ENCODE results near the gene LCE6A. TPM values are rescaled to one million over a fixed set of nuclear protein-coding genes. Genes with fewer than 3 reads are reported as not detected.
A peak's percentile ranks its signal among the peaks of the same experiment; 100 is the strongest.

The LCE6A gene
- polyA plus RNA-seq, 1 of the 3 experiments (the other 2 are of a cell fraction) = not detected

DNA sequence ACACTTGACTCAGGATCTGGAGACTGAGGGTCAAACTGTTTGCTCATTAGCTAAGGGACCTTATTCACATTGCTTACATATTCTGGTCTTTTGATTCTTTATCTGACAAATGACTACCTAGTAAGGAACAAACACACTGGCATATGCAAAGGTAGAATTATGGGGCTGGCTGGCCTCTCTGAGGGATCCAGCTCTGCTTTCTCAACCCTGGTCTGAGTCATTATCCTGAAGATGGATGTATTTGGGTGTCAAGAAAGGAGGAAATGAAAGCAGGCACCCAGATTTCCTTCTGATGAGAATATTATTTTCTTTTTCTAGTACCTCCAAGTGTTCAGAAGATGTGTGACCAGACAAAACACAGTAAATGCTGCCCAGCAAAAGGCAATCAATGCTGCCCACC is 41.4 kb downstream of the LCE6A start:
- DNase-seq = no peak
- TF ChIP-seq, protein P1, sequence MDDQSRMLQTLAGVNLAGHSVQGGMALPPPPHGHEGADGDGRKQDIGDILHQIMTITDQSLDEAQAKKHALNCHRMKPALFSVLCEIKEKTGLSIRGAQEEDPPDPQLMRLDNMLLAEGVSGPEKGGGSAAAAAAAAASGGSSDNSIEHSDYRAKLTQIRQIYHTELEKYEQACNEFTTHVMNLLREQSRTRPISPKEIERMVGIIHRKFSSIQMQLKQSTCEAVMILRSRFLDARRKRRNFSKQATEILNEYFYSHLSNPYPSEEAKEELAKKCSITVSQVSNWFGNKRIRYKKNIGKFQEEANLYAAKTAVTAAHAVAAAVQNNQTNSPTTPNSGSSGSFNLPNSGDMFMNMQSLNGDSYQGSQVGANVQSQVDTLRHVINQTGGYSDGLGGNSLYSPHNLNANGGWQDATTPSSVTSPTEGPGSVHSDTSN (IDR thresholded peaks at IDR 0.05) = 0 out of 2 replicates have a peak, but pooled peaks have one; percentile 15
- TF ChIP-seq SMC3 (IDR thresholded peaks at IDR 0.05; ENCODE audit: low read depth, low read length) = no peak
- Histone ChIP-seq H3K4me2 (peak overlapping the region; percentile 66), H3K4me3 (ENCODE audit: low read depth in 2 of 2, low read length in 1 of 2) (no peak overlapping the region), H3K4me1 (ENCODE audit: control insufficient read depth in 1 of 2, insufficient read depth in 2 of 2, low read depth in 1 of 2, low read length in 1 of 2) (peaks cover 0 to 32% of the 10 kb centered on the region in 2 experiments; a peak in 2 of 4 replicates), H3K36me3 (replicated peaks in 1 of 2; ENCODE audit: control insufficient read depth in 1 of 2, insufficient read depth in 2 of 2, low read length in 1 of 2) (no peaks in the 10 kb centered on the region), H3K79me2 (ENCODE audit: insufficient read depth) (no peaks in the 10 kb centered on the region), H3K9me3 (no peaks in the 10 kb centered on the region), H3K9ac (peak overlapping the region; percentile 22; the same call in 1 of the 2 replicates), H3K27ac (ENCODE audit: low read depth in 2 of 2, low read length in 1 of 2) (peak overlapping the region in 1 of 2 experiments; percentile 89; a peak in 2 of 4 replicates), H2AFZ (ENCODE audit: low read depth) (no peak overlapping the region; the same call in 1 of the 2 replicates), H3K9me2 (no peaks in the 10 kb centered on the region), H3K27me3 (ENCODE audit: insufficient read depth) (no peaks in the 10 kb centered on the region), H3F3A (replicated peaks; ENCODE audit: insufficient read depth) (peaks cover 22% of the 10 kb centered on the region), H4K20me1 (ENCODE audit: insufficient read depth) (no peaks in the 10 kb centered on the region)
- ChIA-PET CTCF (interaction anchor here (0.9 kb wide), 1 partner anchor 12 kb away, joined by 3 read pairs; no protein-coding TSS in a partner anchor), POLR2A (no interaction called here)

DNA sequence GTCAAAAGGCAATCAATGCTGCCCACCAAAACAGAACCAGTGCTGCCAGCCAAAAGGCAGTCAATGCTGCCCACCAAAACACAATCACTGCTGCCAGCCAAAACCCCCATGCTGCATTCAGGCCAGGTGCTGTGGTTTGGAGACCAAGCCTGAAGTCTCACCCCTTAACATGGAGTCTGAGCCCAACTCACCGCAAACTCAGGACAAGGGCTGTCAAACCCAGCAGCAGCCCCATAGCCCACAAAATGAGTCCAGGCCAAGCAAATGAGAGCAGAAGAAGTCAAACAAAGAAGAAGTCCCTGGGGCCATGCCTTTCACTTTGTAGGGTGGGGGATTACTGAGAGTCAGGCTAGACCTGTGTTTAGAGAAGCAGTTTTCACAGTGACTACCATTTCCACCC is 41.9 kb downstream of the LCE6A start:
- no peaks in the 10 kb centered on the region for H3K79me2 ChIP-seq (ENCODE audit: insufficient read depth)
- H3K9me2 ChIP-seq = no peaks in the 10 kb centered on the region
- peak overlapping the region; percentile 66 for H3K4me2 ChIP-seq
- peaks cover 22% of the 10 kb centered on the region for H3F3A ChIP-seq (replicated peaks; ENCODE audit: insufficient read depth)
- no peaks in the 10 kb centered on the region for H3K27me3 ChIP-seq (ENCODE audit: insufficient read depth)
- no peaks in the 10 kb centered on the region for H4K20me1 ChIP-seq (ENCODE audit: insufficient read depth)
- TF ChIP-seq, protein P2, sequence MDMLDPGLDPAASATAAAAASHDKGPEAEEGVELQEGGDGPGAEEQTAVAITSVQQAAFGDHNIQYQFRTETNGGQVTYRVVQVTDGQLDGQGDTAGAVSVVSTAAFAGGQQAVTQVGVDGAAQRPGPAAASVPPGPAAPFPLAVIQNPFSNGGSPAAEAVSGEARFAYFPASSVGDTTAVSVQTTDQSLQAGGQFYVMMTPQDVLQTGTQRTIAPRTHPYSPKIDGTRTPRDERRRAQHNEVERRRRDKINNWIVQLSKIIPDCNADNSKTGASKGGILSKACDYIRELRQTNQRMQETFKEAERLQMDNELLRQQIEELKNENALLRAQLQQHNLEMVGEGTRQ (IDR thresholded peaks at IDR 0.05; ENCODE audit: borderline replicate concordance, low read depth, low read length) = no peak
- TF ChIP-seq EZH2phosphoT487 (IDR thresholded peaks at IDR 0.05; ENCODE audit: borderline replicate concordance, low read depth) = no peak
- no peak for TF ChIP-seq MXI1 (IDR thresholded peaks at IDR 0.05; ENCODE audit: low read depth, low read length)
- H3K36me3 ChIP-seq (replicated peaks in 1 of 2; ENCODE audit: control insufficient read depth in 1 of 2, insufficient read depth in 2 of 2, low read length in 1 of 2) = no peaks in the 10 kb centered on the region
- peaks cover 0 to 32% of the 10 kb centered on the region in 2 experiments; a peak in 2 of 4 replicates for H3K4me1 ChIP-seq (ENCODE audit: control insufficient read depth in 1 of 2, insufficient read depth in 2 of 2, low read depth in 1 of 2, low read length in 1 of 2)
- ChIA-PET CTCF (no interaction called here), POLR2A (no interaction called here)
- no peaks in the 10 kb centered on the region for H3K9me3 ChIP-seq
- no CpG with 5 or more reads among the region's 1 CpG for WGBS (ENCODE audit: low lambda C conversion rate)
- peak overlapping the region in 1 of 2 experiments; percentile 89; a peak in 2 of 4 replicates for H3K27ac ChIP-seq (ENCODE audit: low read depth in 2 of 2, low read length in 1 of 2)
- peak overlapping the region; percentile 22; the same call in 1 of the 2 replicates for H3K9ac ChIP-seq
- no peak for DNase-seq
- no peak overlapping the region for H3K4me3 ChIP-seq (ENCODE audit: low read depth in 2 of 2, low read length in 1 of 2)
- H2AFZ ChIP-seq (ENCODE audit: low read depth) = peak overlapping the region; percentile 4; the same call in 1 of the 2 replicates

DNA sequence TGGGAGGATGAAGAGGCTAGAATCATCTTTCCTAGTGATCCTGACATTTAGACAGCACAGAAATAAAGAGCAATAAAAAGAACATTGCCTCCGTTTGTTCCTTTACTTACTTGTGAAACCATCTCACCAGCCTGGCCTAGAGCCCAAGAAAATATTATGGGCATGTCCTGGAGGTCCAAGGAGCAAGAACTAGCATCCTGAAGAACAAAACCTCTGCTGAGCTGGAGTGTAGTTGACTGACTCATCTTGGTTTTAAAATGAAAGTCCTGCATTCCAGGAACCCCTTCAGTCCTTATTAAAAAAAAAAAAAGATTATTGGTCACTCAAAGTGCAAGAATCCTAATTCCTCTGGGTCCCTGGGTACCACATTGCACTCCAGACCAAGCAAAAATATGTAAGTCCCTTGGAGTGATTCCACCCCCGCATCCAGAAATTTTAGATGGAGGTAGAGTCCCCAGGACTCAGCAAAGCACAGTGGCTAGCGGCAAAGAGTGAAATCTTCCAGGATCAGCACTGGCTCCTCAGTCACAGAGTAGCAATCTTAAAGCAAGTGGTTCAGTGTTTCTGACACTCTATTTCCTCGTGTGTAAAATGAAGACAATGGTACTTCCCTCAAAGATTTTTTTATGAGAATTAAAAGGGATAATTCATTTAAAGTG is 42.4 kb downstream of the LCE6A start:
- H3K9me2 ChIP-seq = no peaks in the 10 kb centered on the region
- no peak for DNase-seq
- no peak for TF ChIP-seq TEAD4 (IDR thresholded peaks at IDR 0.05; ENCODE audit: borderline replicate concordance, insufficient read depth)
- TF ChIP-seq JUND (IDR thresholded peaks at IDR 0.05) = 0 out of 2 replicates have a peak, but pooled peaks have one; percentile 35
- no peak for TF ChIP-seq RFX5 (IDR thresholded peaks at IDR 0.05; ENCODE audit: low read length)
- TF ChIP-seq, protein P3, sequence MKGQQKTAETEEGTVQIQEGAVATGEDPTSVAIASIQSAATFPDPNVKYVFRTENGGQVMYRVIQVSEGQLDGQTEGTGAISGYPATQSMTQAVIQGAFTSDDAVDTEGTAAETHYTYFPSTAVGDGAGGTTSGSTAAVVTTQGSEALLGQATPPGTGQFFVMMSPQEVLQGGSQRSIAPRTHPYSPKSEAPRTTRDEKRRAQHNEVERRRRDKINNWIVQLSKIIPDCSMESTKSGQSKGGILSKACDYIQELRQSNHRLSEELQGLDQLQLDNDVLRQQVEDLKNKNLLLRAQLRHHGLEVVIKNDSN (IDR thresholded peaks at IDR 0.05; ENCODE audit: borderline replicate concordance, low read depth) = no peak
- TF ChIP-seq, protein P4, sequence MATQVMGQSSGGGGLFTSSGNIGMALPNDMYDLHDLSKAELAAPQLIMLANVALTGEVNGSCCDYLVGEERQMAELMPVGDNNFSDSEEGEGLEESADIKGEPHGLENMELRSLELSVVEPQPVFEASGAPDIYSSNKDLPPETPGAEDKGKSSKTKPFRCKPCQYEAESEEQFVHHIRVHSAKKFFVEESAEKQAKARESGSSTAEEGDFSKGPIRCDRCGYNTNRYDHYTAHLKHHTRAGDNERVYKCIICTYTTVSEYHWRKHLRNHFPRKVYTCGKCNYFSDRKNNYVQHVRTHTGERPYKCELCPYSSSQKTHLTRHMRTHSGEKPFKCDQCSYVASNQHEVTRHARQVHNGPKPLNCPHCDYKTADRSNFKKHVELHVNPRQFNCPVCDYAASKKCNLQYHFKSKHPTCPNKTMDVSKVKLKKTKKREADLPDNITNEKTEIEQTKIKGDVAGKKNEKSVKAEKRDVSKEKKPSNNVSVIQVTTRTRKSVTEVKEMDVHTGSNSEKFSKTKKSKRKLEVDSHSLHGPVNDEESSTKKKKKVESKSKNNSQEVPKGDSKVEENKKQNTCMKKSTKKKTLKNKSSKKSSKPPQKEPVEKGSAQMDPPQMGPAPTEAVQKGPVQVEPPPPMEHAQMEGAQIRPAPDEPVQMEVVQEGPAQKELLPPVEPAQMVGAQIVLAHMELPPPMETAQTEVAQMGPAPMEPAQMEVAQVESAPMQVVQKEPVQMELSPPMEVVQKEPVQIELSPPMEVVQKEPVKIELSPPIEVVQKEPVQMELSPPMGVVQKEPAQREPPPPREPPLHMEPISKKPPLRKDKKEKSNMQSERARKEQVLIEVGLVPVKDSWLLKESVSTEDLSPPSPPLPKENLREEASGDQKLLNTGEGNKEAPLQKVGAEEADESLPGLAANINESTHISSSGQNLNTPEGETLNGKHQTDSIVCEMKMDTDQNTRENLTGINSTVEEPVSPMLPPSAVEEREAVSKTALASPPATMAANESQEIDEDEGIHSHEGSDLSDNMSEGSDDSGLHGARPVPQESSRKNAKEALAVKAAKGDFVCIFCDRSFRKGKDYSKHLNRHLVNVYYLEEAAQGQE (IDR thresholded peaks at IDR 0.05; ENCODE audit: low read depth, low read length) = no peak

More for the DNA sequence above, 42.4 kb downstream of the LCE6A start:
- no peaks in the 10 kb centered on the region for H3K9me3 ChIP-seq
- ChIA-PET CTCF (interaction anchor here (2.9 kb wide), 1 partner anchor 15 kb away, joined by 11 read pairs; no protein-coding TSS in a partner anchor), POLR2A (no interaction called here)
- H3K4me1 ChIP-seq (ENCODE audit: control insufficient read depth in 1 of 2, insufficient read depth in 2 of 2, low read depth in 1 of 2, low read length in 1 of 2) = peaks cover 0 to 32% of the 10 kb centered on the region in 2 experiments; a peak in 2 of 4 replicates
- H3K27ac ChIP-seq (ENCODE audit: low read depth in 2 of 2, low read length in 1 of 2) = peak overlapping the region in 1 of 2 experiments; percentile 89; a peak in 2 of 4 replicates
- no peaks in the 10 kb centered on the region for H3K36me3 ChIP-seq (replicated peaks in 1 of 2; ENCODE audit: control insufficient read depth in 1 of 2, insufficient read depth in 2 of 2, low read length in 1 of 2)
- H2AFZ ChIP-seq (ENCODE audit: low read depth) = peak overlapping the region; percentile 49
- H3K9ac ChIP-seq = peak overlapping the region; percentile 24; the same call in 1 of the 2 replicates
- H3K4me2 ChIP-seq = peak overlapping the region; percentile 66
- H4K20me1 ChIP-seq (ENCODE audit: insufficient read depth) = no peaks in the 10 kb centered on the region
- WGBS (ENCODE audit: low lambda C conversion rate) = 15% methylated on average over 4 of the region's 4 CpGs
- H3K4me3 ChIP-seq (ENCODE audit: low read depth in 2 of 2, low read length in 1 of 2) = peak overlapping the region in 1 of 2 experiments; percentile 25; a peak in 1 of 4 replicates
- no peaks in the 10 kb centered on the region for H3K27me3 ChIP-seq (ENCODE audit: insufficient read depth)
- H3F3A ChIP-seq (replicated peaks; ENCODE audit: insufficient read depth) = peaks cover 22% of the 10 kb centered on the region
- H3K79me2 ChIP-seq (ENCODE audit: insufficient read depth) = no peaks in the 10 kb centered on the region
